HCT116 (cell line): ENCODE results near the gene ACTR3. TPM values are rescaled to one million over a fixed set of nuclear protein-coding genes. Genes with fewer than 3 reads are reported as not detected.

ENCODE experiments used
- ATAC-seq: fragments of 200-7000 bp; cut with Tn5 transposase; 2 replicates; pipeline ENCODE4 v1.9.1; 2020; ENCODE audit warnings: mild to moderate bottlenecking, moderate library complexity
- BruUV-seq: library from RNA; stranded (reverse); fragments of 400-500 nt; replicated peaks from 2 replicates; lab custom pipeline; 2021; lab: Mats Ljungman, UMichigan
- CTCF ChIA-PET: fragments of 300-600 bp; sonication (Branson Sonifier 250); formaldehyde crosslinking; loops from one replicate; lab custom pipeline; 2021; ENCODE audit warnings: antibody characterized with exemption; lab: Charles Lee
- POLR2A ChIA-PET: fragments of 300-600, 350-600 bp; sonication (Branson Sonifier 250); formaldehyde crosslinking; loops from one replicate; lab custom pipeline; 2021; ENCODE audit warnings: antibody characterized with exemption; lab: Charles Lee
- RAD21 ChIA-PET, 2 experiments: fragments of 300-600 bp; sonication (Branson Sonifier 250); formaldehyde crosslinking; loops; one replicate each; lab custom pipeline; 2023; ENCODE audit warnings: low total read pairs in 2 of 2; ENCODE audit not compliant: uncharacterized antibody in 2 of 2, unreplicated experiment in 2 of 2, low non-redundant PET in 1 of 2; lab: Charles Lee
- DNase-seq: peaks from one replicate; pipeline ENCODE4 v3.0.0-alpha.2; 2010; ENCODE audit warnings: low read depth, low spot score
- H2AFZ ChIP-seq: fragments of 200-600 bp; shearing (Covaris generic), sonication (generic); 2 replicates; pipeline ENCODE4 v1.6.1; 2017; ENCODE audit warnings: low read depth, mixed run types, mixed read lengths, antibody characterized with exemption, low read length; ENCODE audit not compliant: poor library complexity, severe bottlenecking
- H3K27ac ChIP-seq: 2 replicates; pipeline ENCODE4 v1.5.1; 2012; ENCODE audit warnings: low read depth, low read length
- H3K27me3 ChIP-seq: fragments of 200-600 bp; sonication (generic); 2 replicates; pipeline ENCODE4 v1.6.1; 2016; ENCODE audit warnings: mixed run types, low read length, mixed read lengths; ENCODE audit not compliant: insufficient read depth
- H3K36me3 ChIP-seq, 2 experiments: fragments of 200-500 bp in 1 of 2; fragments of 200-600 bp in 1 of 2; sonication (Bioruptor generic) in 1 of 2; sonication (generic) in 1 of 2; 2 replicates each; pipeline versions ENCODE4 v1.5.1 to v1.6.1; 2014 to 2016; ENCODE audit warnings: low read length in 2 of 2, inconsistent platforms in 1 of 2, mixed read lengths in 1 of 2, mixed run types in 1 of 2; ENCODE audit not compliant: insufficient read depth in 2 of 2, control insufficient read depth in 1 of 2
- H3K4me1 ChIP-seq, 2 experiments: fragments of 200-600 bp in 1 of 2; sonication (generic) in 1 of 2; 2 replicates each; pipeline versions ENCODE4 v1.5.1 to v1.6.1; 2012 to 2017; ENCODE audit warnings: low read length in 2 of 2, inconsistent platforms in 1 of 2, mild to moderate bottlenecking in 1 of 2, mixed read lengths in 1 of 2, mixed run types in 1 of 2, moderate library complexity in 1 of 2; ENCODE audit not compliant: insufficient read depth in 2 of 2, control insufficient read depth in 1 of 2
- H3K4me2 ChIP-seq: fragments of 200-600 bp; sonication (generic); 2 replicates; pipeline ENCODE4 v1.6.1; 2017; ENCODE audit warnings: mixed run types, low read length, mixed read lengths
- H3K4me3 ChIP-seq, 2 experiments: fragments of 200-600 bp in 1 of 2; sonication (generic) in 1 of 2; replicated peaks in 1 of 2; 2 replicates each; pipeline ENCODE4 v1.5.1; 2011 to 2016; ENCODE audit warnings: low read length in 2 of 2, control low read depth in 1 of 2, low read depth in 1 of 2, mild to moderate bottlenecking in 1 of 2, mixed read lengths in 1 of 2, mixed run types in 1 of 2
- H3K79me2 ChIP-seq: fragments of 200-600 bp; sonication (generic); 2 replicates; pipeline ENCODE4 v1.6.1; 2017; ENCODE audit warnings: mild to moderate bottlenecking, mixed run types, low read length, moderate library complexity, mixed read lengths; ENCODE audit not compliant: insufficient read depth
- H3K9ac ChIP-seq: fragments of 200-600 bp; sonication (generic); 2 replicates; pipeline ENCODE4 v1.6.1; 2016; ENCODE audit warnings: low read length, mixed read lengths
- H3K9me2 ChIP-seq: fragments of 200-600 bp; sonication (generic), shearing (Covaris generic); 2 replicates; pipeline ENCODE4 v1.6.1; 2017; ENCODE audit warnings: mixed run types, mild to moderate bottlenecking, moderate library complexity; ENCODE audit not compliant: insufficient read depth
- H3K9me3 ChIP-seq, 2 experiments: fragments of 200-500 bp in 1 of 2; fragments of 200-600 bp in 1 of 2; sonication (Bioruptor generic) in 1 of 2; sonication (generic) in 1 of 2; 2 replicates each; pipeline ENCODE4 v1.6.1; 2014 to 2017; ENCODE audit warnings: low read length in 2 of 2, mixed read lengths in 2 of 2, inconsistent platforms in 1 of 2, low read depth in 1 of 2, mild to moderate bottlenecking in 1 of 2, mixed run types in 1 of 2, moderate library complexity in 1 of 2; ENCODE audit not compliant: control insufficient read depth in 1 of 2, insufficient read depth in 1 of 2
- H4K20me1 ChIP-seq: fragments of 200-600 bp; sonication (generic), shearing (Covaris generic); 2 replicates; pipeline ENCODE4 v1.6.1; 2017; ENCODE audit warnings: mixed run types, mild to moderate bottlenecking, moderate library complexity; ENCODE audit not compliant: insufficient read depth
- FOSL1 ChIP-seq: IDR thresholded peaks from 2 replicates; pipeline ENCODE4 v1.6.1; 2012; ENCODE audit warnings: low read depth
- POLR2A ChIP-seq: IDR thresholded peaks from 2 replicates; pipeline ENCODE4 v1.7.0; 2011; ENCODE audit warnings: borderline replicate concordance; ENCODE audit not compliant: insufficient read depth, insufficient read length; ENCODE audit errors: extremely low read depth
- POLR2AphosphoS5 ChIP-seq: IDR thresholded peaks from 2 replicates; pipeline ENCODE4 v1.6.1; 2011; ENCODE audit warnings: mild to moderate bottlenecking, low read depth, low read length, moderate library complexity
- SIN3A ChIP-seq: IDR thresholded peaks from 2 replicates; pipeline ENCODE4 v1.6.1; 2012; ENCODE audit warnings: low read depth
- SRF ChIP-seq: IDR thresholded peaks from 2 replicates; pipeline ENCODE4 v1.6.1; 2012; ENCODE audit warnings: low read depth
- TCF7L2 ChIP-seq: IDR thresholded peaks from 2 replicates; pipeline ENCODE4 v1.7.0; 2011; ENCODE audit warnings: borderline replicate concordance, inconsistent platforms; ENCODE audit not compliant: insufficient read depth, insufficient read length; ENCODE audit errors: extremely low read depth
- intact Hi-C: fragments of 100-400 bp; cut with micrococcal nuclease; formaldehyde crosslinking; loops from 2 replicates; pipeline ENCODE4 v1.10.0; 2022
- total RNA-seq: library from RNA; stranded (reverse); gene quantifications from one replicate; pipeline ENCODE4 v1.2.1, GENCODE V29; 2021; ENCODE audit not compliant: unreplicated experiment
- TF ChIP-seq, protein P1 (sequence below): IDR thresholded peaks from 2 replicates; pipeline ENCODE4 v1.6.1; 2012

Gene ACTR3
- total RNA-seq, 1 experiment from 2014 or later: 232 TPM

- H3K27ac ChIP-seq: no peak overlapping the region
- TF ChIP-seq SRF (no peak), POLR2A (no peak), FOSL1 (no peak), POLR2AphosphoS5 (no peak)
- TF ChIP-seq, all 23 proteins: peak for 0
- DNase-seq: no peak
- CTCF ChIA-PET: no interaction called here
- Histone ChIP-seq H3K27me3 (no peaks in the 10 kb centered on the region), H3K9ac (no peak overlapping the region), H4K20me1 (no peaks in the 10 kb centered on the region), H3K4me1 (peaks cover 0 to 10% of the 10 kb centered on the region in 2 experiments; a peak in 1 of 4 replicates), H3K79me2 (no peaks in the 10 kb centered on the region), H3K4me3 (no peak overlapping the region), H2AFZ (no peak overlapping the region), H3K9me2 (no peaks in the 10 kb centered on the region), H3K36me3 (no peaks in the 10 kb centered on the region), H3K4me2 (no peak overlapping the region), H3K9me3 (no peaks in the 10 kb centered on the region)
- POLR2A ChIA-PET: no interaction called here
- intact Hi-C loops: no loop called here
- RAD21 ChIA-PET: no interaction called here
- ATAC-seq: no peak
- no TSS peak for BruUV-seq
These were observed 28.1 kb upstream of the ACTR3 start for GRCh38 chr2:113861740-113862139.

DNA sequence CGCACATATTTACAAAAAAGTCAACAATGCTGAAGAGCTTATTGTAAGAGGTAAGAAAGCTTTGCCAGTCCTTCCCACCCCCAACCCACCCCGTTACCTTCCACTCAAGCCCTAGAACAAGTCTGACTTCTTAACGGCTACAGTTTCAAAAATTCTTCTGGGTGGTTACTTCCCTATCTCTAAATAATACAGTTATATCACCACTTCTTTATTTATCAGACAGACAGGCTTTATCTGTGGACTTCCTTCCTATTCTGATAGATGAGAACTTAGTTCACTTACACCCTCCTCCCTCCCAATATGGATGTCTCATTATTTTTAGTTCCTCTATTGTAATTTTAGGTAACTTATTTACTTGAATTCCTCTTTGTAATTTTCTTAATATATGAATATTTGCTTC is 26.7 kb upstream of the ACTR3 start:
- peaks cover 0 to 10% of the 10 kb centered on the region in 2 experiments; a peak in 1 of 4 replicates for H3K4me1 ChIP-seq
- H4K20me1 ChIP-seq: no peaks in the 10 kb centered on the region
- CTCF ChIA-PET: no interaction called here
- H2AFZ ChIP-seq: no peak overlapping the region
- H3K9me2 ChIP-seq: no peaks in the 10 kb centered on the region
- H3K4me2 ChIP-seq: no peak overlapping the region
- H3K4me3 ChIP-seq: no peak overlapping the region
- no peak overlapping the region for H3K9ac ChIP-seq
- ATAC-seq: no peak
- no peak overlapping the region for H3K27ac ChIP-seq
- BruUV-seq: no TSS peak
- no peak for DNase-seq
- POLR2A ChIA-PET: no interaction called here
- H3K36me3 ChIP-seq: no peaks in the 10 kb centered on the region
- no peaks in the 10 kb centered on the region for H3K27me3 ChIP-seq
- TF ChIP-seq POLR2A (no peak), TCF7L2 (no peak), SIN3A (no peak)
- TF ChIP-seq, protein P1, sequence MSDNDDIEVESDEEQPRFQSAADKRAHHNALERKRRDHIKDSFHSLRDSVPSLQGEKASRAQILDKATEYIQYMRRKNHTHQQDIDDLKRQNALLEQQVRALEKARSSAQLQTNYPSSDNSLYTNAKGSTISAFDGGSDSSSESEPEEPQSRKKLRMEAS: no peak
- RAD21 ChIA-PET: no interaction called here
- H3K9me3 ChIP-seq: no peaks in the 10 kb centered on the region
- intact Hi-C loops: no loop called here
- no peaks in the 10 kb centered on the region for H3K79me2 ChIP-seq
